ENCODE measurements around the gene CDC14B.
A peak's percentile ranks its signal among the peaks of the same experiment; 100 is the strongest.

The CDC14B gene

DNA sequence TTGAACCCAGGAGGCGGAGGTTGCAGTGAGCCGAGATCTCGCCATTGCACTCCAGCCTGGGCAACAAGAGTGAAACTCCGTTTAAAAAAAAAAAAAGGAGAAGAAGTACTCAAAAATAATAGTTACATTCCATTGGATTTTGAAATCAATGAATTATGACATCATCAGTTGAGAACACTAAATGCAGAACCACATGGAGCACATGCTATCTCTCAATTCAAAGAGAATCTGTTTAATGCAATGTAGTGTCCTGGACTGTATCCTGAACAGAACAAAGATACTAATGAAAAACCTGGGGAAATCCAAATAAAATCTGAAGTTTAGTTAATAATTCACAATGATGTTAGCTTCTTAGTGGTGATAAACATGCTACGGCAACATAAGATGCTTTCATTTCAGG is 20.3 kb downstream of the CDC14B start:
- no peak overlapping the region for H3K18ac ChIP-seq (ENCODE audit: low read length)
- H3K4me2 ChIP-seq (ENCODE audit: low read length), result no peak overlapping the region
- no peak overlapping the region for H2AFZ ChIP-seq (ENCODE audit: insufficient read depth, low read length, poor library complexity)
- H4K8ac ChIP-seq (ENCODE audit: low read depth, low read length), result no peak overlapping the region
- no peak overlapping the region for H3K14ac ChIP-seq (ENCODE audit: low read length)
- no peaks in the 10 kb centered on the region for H3K9me3 ChIP-seq (ENCODE audit: insufficient read depth, low read depth, low read length)
- no peak overlapping the region for H3K27ac ChIP-seq (ENCODE audit: low read depth, low read length)
- no peaks in the 10 kb centered on the region for H3K27me3 ChIP-seq (ENCODE audit: insufficient read depth, low read length)
- no peak overlapping the region for H3K4ac ChIP-seq (ENCODE audit: low read depth, low read length)
- H3K79me2 ChIP-seq (ENCODE audit: control insufficient read depth, insufficient read depth, low read length, poor library complexity), result no peaks in the 10 kb centered on the region
- H4K91ac ChIP-seq (ENCODE audit: low read depth, low read length), result no peak overlapping the region
- WGBS (ENCODE audit: extremely low coverage, insufficient coverage, insufficient read length), result no CpG with 5 or more reads among the region's 5 CpGs
- peak in 1 of 2 donors; percentile 14 for DNase-seq
- no peak overlapping the region for H3K4me3 ChIP-seq (ENCODE audit: low read depth, low read length)
- H3K23ac ChIP-seq (ENCODE audit: low read length), result no peak overlapping the region
- no peaks in the 10 kb centered on the region for H3K4me1 ChIP-seq (ENCODE audit: control insufficient read depth in 1 of 2, insufficient read depth in 2 of 2, low read length in 2 of 2)
- no peaks in the 10 kb centered on the region for H3K36me3 ChIP-seq (ENCODE audit: control insufficient read depth in 1 of 2, insufficient read depth in 2 of 2, low read length in 2 of 2)
- no peak overlapping the region for H2AK5ac ChIP-seq (ENCODE audit: low read length)
- H4K12ac ChIP-seq (ENCODE audit: low read depth, low read length), result no peak overlapping the region
- no peak overlapping the region for H2BK5ac ChIP-seq (ENCODE audit: low read depth, low read length, poor library complexity)
- no peak overlapping the region for H3K9ac ChIP-seq (ENCODE audit: low read length)
- no peaks in the 10 kb centered on the region for H3K79me1 ChIP-seq (ENCODE audit: low read length)
- H2BK120ac ChIP-seq (ENCODE audit: insufficient read depth, low read length, poor library complexity), result no peak overlapping the region
- H2BK12ac ChIP-seq (ENCODE audit: low read length), result no peak overlapping the region

DNA sequence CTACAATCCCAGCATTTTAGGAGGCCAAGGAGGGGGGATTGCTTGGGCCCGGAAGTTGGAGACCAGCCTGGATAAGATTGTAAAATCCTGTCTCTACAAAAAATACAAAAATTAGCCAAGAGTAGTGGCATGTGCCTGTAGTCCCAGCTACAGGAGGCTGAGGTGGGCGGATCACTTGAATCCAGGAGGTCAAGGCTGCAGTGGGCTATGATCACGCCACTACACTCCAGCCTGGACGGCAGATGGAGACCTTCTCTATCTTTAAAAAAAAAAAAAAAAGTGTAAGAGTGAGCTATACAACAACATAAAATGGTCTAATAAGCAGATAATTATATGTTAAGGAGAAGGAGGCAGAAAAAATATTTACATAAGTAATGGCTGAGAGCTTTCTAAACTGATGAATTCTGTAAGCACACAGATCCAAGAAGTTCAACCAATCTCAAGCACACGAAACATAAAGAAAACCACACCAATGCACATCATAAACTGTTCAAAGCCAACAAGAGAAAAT is 23.0 kb downstream of the CDC14B start:
- H2AK5ac ChIP-seq (ENCODE audit: low read length), result no peak overlapping the region

DNA sequence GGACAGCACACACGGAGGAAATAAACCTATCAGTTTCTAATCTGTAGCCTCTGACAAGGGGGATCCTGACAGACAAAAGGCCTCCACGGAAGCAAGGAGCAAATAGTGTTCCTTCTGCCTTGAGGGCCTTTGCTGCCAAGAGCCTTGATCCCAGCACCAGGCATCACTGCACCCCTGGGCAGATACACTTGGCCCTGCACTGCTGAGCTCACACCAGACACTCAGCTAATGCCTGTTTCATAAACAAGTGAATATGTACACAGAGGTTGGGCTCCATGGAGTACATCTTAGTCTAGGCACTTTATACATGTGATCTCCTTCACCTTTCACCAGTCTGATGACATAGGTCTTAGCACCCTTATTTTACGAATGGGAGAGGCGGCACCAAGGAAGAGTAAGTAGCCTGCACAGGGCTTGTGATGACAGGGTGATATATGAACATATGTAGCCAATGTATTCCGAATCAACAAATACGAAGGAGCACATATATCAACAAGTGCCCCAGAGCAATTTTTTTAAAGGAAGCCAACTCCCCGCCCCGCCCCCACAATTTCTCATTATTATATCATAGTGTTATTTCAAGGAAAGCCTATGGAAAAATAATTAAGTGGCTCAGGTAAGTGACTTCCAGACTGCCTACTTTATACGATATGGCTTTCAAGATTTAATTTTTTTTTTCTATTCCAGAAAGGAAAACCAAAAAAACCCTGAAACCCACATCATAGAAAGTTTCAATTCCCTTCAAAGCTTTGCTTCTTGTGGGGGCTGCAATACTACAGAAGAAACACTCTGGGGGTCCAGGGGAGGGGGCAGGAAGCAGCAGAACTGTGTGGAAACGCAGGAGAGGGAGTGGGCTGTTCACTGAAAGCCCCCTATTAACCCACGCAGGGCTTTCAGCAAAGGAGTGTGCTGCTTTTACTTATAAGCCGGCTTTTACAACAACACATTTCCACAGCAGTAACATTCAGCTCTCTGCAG is 32.0 kb downstream of the CDC14B start:
- Histone ChIP-seq H4K91ac (ENCODE audit: low read depth, low read length) (no peak overlapping the region), H2AK5ac (ENCODE audit: low read length) (no peak overlapping the region), H3K79me1 (ENCODE audit: low read length) (no peaks in the 10 kb centered on the region), H3K9ac (ENCODE audit: low read length) (no peak overlapping the region), H4K12ac (ENCODE audit: low read depth, low read length) (no peak overlapping the region), H3K4me2 (ENCODE audit: low read length) (no peak overlapping the region), H3K36me3 (ENCODE audit: control insufficient read depth in 1 of 2, insufficient read depth in 2 of 2, low read length in 2 of 2) (peaks cover 0 to 1% of the 10 kb centered on the region in 2 experiments), H3K27ac (ENCODE audit: low read depth, low read length) (no peak overlapping the region), H3K23ac (ENCODE audit: low read length) (no peak overlapping the region), H3K27me3 (ENCODE audit: insufficient read depth, low read length) (no peaks in the 10 kb centered on the region), H3K4me3 (ENCODE audit: low read depth, low read length) (no peak overlapping the region), H3K4ac (ENCODE audit: low read depth, low read length) (no peak overlapping the region), H3K9me3 (ENCODE audit: insufficient read depth, low read depth, low read length) (no peaks in the 10 kb centered on the region), H4K8ac (ENCODE audit: low read depth, low read length) (no peak overlapping the region), H3K14ac (ENCODE audit: low read length) (no peak overlapping the region), H3K4me1 (ENCODE audit: control insufficient read depth in 1 of 2, insufficient read depth in 2 of 2, low read length in 2 of 2) (no peaks in the 10 kb centered on the region), H2BK12ac (ENCODE audit: low read length) (no peak overlapping the region), H2BK120ac (ENCODE audit: insufficient read depth, low read length, poor library complexity) (no peak overlapping the region), H3K18ac (ENCODE audit: low read length) (no peak overlapping the region), H3K79me2 (ENCODE audit: control insufficient read depth, insufficient read depth, low read length, poor library complexity) (no peaks in the 10 kb centered on the region), H2AFZ (ENCODE audit: insufficient read depth, low read length, poor library complexity) (no peak overlapping the region), H2BK5ac (ENCODE audit: low read depth, low read length, poor library complexity) (no peak overlapping the region)
- no peak for DNase-seq
- WGBS (ENCODE audit: extremely low coverage, insufficient coverage, insufficient read length), result no CpG with 5 or more reads among the region's 12 CpGs

More for the DNA sequence above, 23.0 kb downstream of the CDC14B start:
- H3K27ac ChIP-seq (ENCODE audit: low read depth, low read length), result no peak overlapping the region
- H3K9me3 ChIP-seq (ENCODE audit: insufficient read depth, low read depth, low read length), result no peaks in the 10 kb centered on the region
- no peak overlapping the region for H3K4me3 ChIP-seq (ENCODE audit: low read depth, low read length)
- H3K79me2 ChIP-seq (ENCODE audit: control insufficient read depth, insufficient read depth, low read length, poor library complexity), result no peaks in the 10 kb centered on the region
- no peak overlapping the region for H2BK12ac ChIP-seq (ENCODE audit: low read length)
- H3K4me2 ChIP-seq (ENCODE audit: low read length), result no peak overlapping the region
- no peak overlapping the region for H3K18ac ChIP-seq (ENCODE audit: low read length)
- H3K36me3 ChIP-seq (ENCODE audit: control insufficient read depth in 1 of 2, insufficient read depth in 2 of 2, low read length in 2 of 2), result no peaks in the 10 kb centered on the region
- H3K79me1 ChIP-seq (ENCODE audit: low read length), result no peaks in the 10 kb centered on the region
- no peak overlapping the region for H2AFZ ChIP-seq (ENCODE audit: insufficient read depth, low read length, poor library complexity)
- H3K23ac ChIP-seq (ENCODE audit: low read length), result no peak overlapping the region
- H4K91ac ChIP-seq (ENCODE audit: low read depth, low read length), result no peak overlapping the region
- H3K14ac ChIP-seq (ENCODE audit: low read length), result no peak overlapping the region
- no peaks in the 10 kb centered on the region for H3K4me1 ChIP-seq (ENCODE audit: control insufficient read depth in 1 of 2, insufficient read depth in 2 of 2, low read length in 2 of 2)
- H2BK120ac ChIP-seq (ENCODE audit: insufficient read depth, low read length, poor library complexity), result no peak overlapping the region
- H4K8ac ChIP-seq (ENCODE audit: low read depth, low read length), result no peak overlapping the region
- no peaks in the 10 kb centered on the region for H3K27me3 ChIP-seq (ENCODE audit: insufficient read depth, low read length)
- WGBS (ENCODE audit: extremely low coverage, insufficient coverage, insufficient read length), result no CpG with 5 or more reads among the region's 5 CpGs
- H3K4ac ChIP-seq (ENCODE audit: low read depth, low read length), result no peak overlapping the region
- no peak overlapping the region for H4K12ac ChIP-seq (ENCODE audit: low read depth, low read length)
- no peak overlapping the region for H3K9ac ChIP-seq (ENCODE audit: low read length)
- no peak overlapping the region for H2BK5ac ChIP-seq (ENCODE audit: low read depth, low read length, poor library complexity)
- no peak for DNase-seq

DNA sequence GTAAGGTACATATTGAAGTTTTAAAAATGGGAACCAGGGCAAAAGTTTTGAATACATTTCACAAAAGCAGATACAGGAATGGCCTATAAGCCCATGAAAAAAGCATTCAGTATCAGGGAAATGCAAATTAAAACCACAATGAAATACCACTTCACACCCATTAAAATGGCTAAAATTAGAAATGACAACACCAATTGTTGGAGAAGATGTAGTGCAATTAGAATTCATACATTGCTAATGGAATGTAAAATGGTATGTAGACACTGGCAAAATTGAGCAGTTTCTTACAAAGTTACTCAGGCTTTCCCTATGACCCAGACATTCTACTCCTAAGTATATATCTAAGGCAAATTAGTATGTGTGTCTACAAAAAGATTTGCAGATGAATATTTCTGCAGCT is 34.2 kb downstream of the CDC14B start:
- Histone ChIP-seq H2BK5ac (ENCODE audit: low read depth, low read length, poor library complexity) (no peak overlapping the region), H3K4me1 (ENCODE audit: control insufficient read depth in 1 of 2, insufficient read depth in 2 of 2, low read length in 2 of 2) (peaks cover 0 to 2% of the 10 kb centered on the region in 2 experiments), H3K27me3 (ENCODE audit: insufficient read depth, low read length) (no peaks in the 10 kb centered on the region), H3K14ac (ENCODE audit: low read length) (no peak overlapping the region), H3K9me3 (ENCODE audit: insufficient read depth, low read depth, low read length) (no peaks in the 10 kb centered on the region), H2AK5ac (ENCODE audit: low read length) (no peak overlapping the region), H4K12ac (ENCODE audit: low read depth, low read length) (no peak overlapping the region), H3K4me3 (ENCODE audit: low read depth, low read length) (no peak overlapping the region), H4K91ac (ENCODE audit: low read depth, low read length) (no peak overlapping the region), H2BK12ac (ENCODE audit: low read length) (no peak overlapping the region), H3K27ac (ENCODE audit: low read depth, low read length) (no peak overlapping the region), H3K79me1 (ENCODE audit: low read length) (no peaks in the 10 kb centered on the region), H3K9ac (ENCODE audit: low read length) (no peak overlapping the region), H3K18ac (ENCODE audit: low read length) (no peak overlapping the region), H3K36me3 (ENCODE audit: control insufficient read depth in 1 of 2, insufficient read depth in 2 of 2, low read length in 2 of 2) (peaks cover 0 to 1% of the 10 kb centered on the region in 2 experiments), H3K23ac (ENCODE audit: low read length) (no peak overlapping the region), H3K4me2 (ENCODE audit: low read length) (no peak overlapping the region), H3K79me2 (ENCODE audit: control insufficient read depth, insufficient read depth, low read length, poor library complexity) (no peaks in the 10 kb centered on the region), H3K4ac (ENCODE audit: low read depth, low read length) (no peak overlapping the region), H2AFZ (ENCODE audit: insufficient read depth, low read length, poor library complexity) (no peak overlapping the region), H2BK120ac (ENCODE audit: insufficient read depth, low read length, poor library complexity) (no peak overlapping the region), H4K8ac (ENCODE audit: low read depth, low read length) (no peak overlapping the region)
- DNase-seq, result no peak
